ENCODE measurements around the gene LIX1. TPM values are rescaled to one million over a fixed set of nuclear protein-coding genes. Genes with fewer than 3 reads are reported as not detected.

Gene LIX1
- total RNA-seq, 1 donor from 2014 or later: not detected

GRCh38 chr5:97096191-97096590 lies 46.2 kb downstream of the LIX1 start:
- TF ChIP-seq POLR2AphosphoS5 (IDR thresholded peaks at IDR 0.05; ENCODE audit: insufficient read depth in 1 of 2, low read depth in 1 of 2) (no peak), CTCF (IDR thresholded peaks at IDR 0.05) (no peak), POLR2A (IDR thresholded peaks at IDR 0.05) (no peak)
- Histone ChIP-seq H3K27me3 (no peaks in the 10 kb centered on the region), H3K4me3 (peak overlapping the region in 1 of 2 donors; percentile 3), H3K4me1 (peaks cover 8% of the 10 kb centered on the region), H3K9me3 (no peaks in the 10 kb centered on the region), H3K27ac (no peak overlapping the region), H3K36me3 (no peaks in the 10 kb centered on the region)
- DNase-seq (ENCODE audit: extremely low spot score in 2 of 2): no peak
- intact Hi-C loops (cut with DNase I): no loop called here

- Histone ChIP-seq H3K27ac (no peak overlapping the region), H3K4me3 (no peak overlapping the region), H3K9me3 (no peaks in the 10 kb centered on the region), H3K4me1 (peaks cover 8% of the 10 kb centered on the region), H3K27me3 (no peaks in the 10 kb centered on the region), H3K36me3 (no peaks in the 10 kb centered on the region)
- intact Hi-C loops (cut with DNase I): no loop called here
- no peak for DNase-seq (ENCODE audit: extremely low spot score in 2 of 2)
- no peak for TF ChIP-seq CTCF (IDR thresholded peaks at IDR 0.05)
- TF ChIP-seq POLR2A (IDR thresholded peaks at IDR 0.05): no peak
- no peak for TF ChIP-seq POLR2AphosphoS5 (IDR thresholded peaks at IDR 0.05; ENCODE audit: insufficient read depth in 1 of 2, low read depth in 1 of 2)
Observed at GRCh38 chr5:97095318-97095732, 47.1 kb downstream of the LIX1 start.

- TF ChIP-seq CTCF (IDR thresholded peaks at IDR 0.05) (no peak), POLR2A (IDR thresholded peaks at IDR 0.05) (no peak), POLR2AphosphoS5 (IDR thresholded peaks at IDR 0.05; ENCODE audit: insufficient read depth in 1 of 2, low read depth in 1 of 2) (no peak)
- Histone ChIP-seq H3K36me3 (no peaks in the 10 kb centered on the region), H3K9me3 (no peaks in the 10 kb centered on the region), H3K27me3 (no peaks in the 10 kb centered on the region), H3K27ac (no peak overlapping the region), H3K4me1 (peaks cover 8% of the 10 kb centered on the region), H3K4me3 (no peak overlapping the region)
- intact Hi-C loops (cut with DNase I): no loop called here
- no peak for DNase-seq (ENCODE audit: extremely low spot score in 2 of 2)
Observed at GRCh38 chr5:97094579-97095317, 47.7 kb downstream of the LIX1 start.

- no peak overlapping the region for H3K4me3 ChIP-seq
Observed at GRCh38 chr5:97093193-97093592, 49.2 kb downstream of the LIX1 start.

More at GRCh38 chr5:97093193-97093592, 49.2 kb downstream of the LIX1 start:
- Histone ChIP-seq H3K27me3 (no peaks in the 10 kb centered on the region), H3K27ac (no peak overlapping the region), H3K4me1 (peaks cover 8% of the 10 kb centered on the region), H3K9me3 (no peaks in the 10 kb centered on the region), H3K36me3 (no peaks in the 10 kb centered on the region)
- DNase-seq (ENCODE audit: extremely low spot score in 2 of 2): no peak
- TF ChIP-seq CTCF (IDR thresholded peaks at IDR 0.05) (no peak), POLR2AphosphoS5 (IDR thresholded peaks at IDR 0.05; ENCODE audit: insufficient read depth in 1 of 2, low read depth in 1 of 2) (no peak), POLR2A (IDR thresholded peaks at IDR 0.05) (no peak)
- intact Hi-C loops (cut with DNase I): no loop called here

Data from vagina (tissue), 2 donors.